Left renal cortex interstitium (tissue), 4 donors: ENCODE measurements around the gene CRTC2. TPM values are rescaled to one million over a fixed set of nuclear protein-coding genes. Genes with fewer than 3 reads are reported as not detected.
"Not testable (repeated sequence)": the region's sequence is repeated elsewhere in the genome, so short reads cannot be mapped to it uniquely, and the experiment has no call there.

Experiments used
- DNase-seq, 4 donors: peaks; one replicate each; pipeline ENCODE4 v3.0.0-alpha.2; 2013; ENCODE audit warnings: low read depth in 4 of 4, low spot score in 2 of 4, missing footprints in 1 of 4
- polyA plus RNA-seq, 4 donors: library from polyadenylated mRNA; unstranded; fragments of 120-200 nt; gene quantifications; one replicate each; pipeline ENCODE4 v1.2.1, GENCODE V29; 2013; ENCODE audit not compliant: insufficient read length in 4 of 4

Gene CRTC2
- polyA plus RNA-seq: 10 to 100 TPM; 29.1 to 68.2 (median 47.7) TPM

GRCh38 chr1:153958111-153958960 is at the start of gene CRTC2:
Gene CRTC2, minus strand, starts transcription at chr1:153958612. Its CDS starts 115 bp downstream, at chr1:153958497.
- DNase-seq: peak in 3 of 4 donors; percentile 91 to 98 (median 96)

- DNase-seq: no peak
Measured at GRCh38 chr1:154006136-154006535, 47.7 kb upstream of the CRTC2 start.

- no peak for DNase-seq
Measured at GRCh38 chr1:154000420-154000819, 42.0 kb upstream of the CRTC2 start.

GRCh38 chr1:153996882-153997281 is 38.5 kb upstream of the CRTC2 start:
- not testable (repeated sequence) for DNase-seq

- DNase-seq: no peak
Measured at GRCh38 chr1:153995640-153996039, 37.2 kb upstream of the CRTC2 start.

- DNase-seq: no peak
Measured at GRCh38 chr1:153995202-153995601, 36.8 kb upstream of the CRTC2 start.

GRCh38 chr1:153991806-153992205 is 33.4 kb upstream of the CRTC2 start:
- no peak for DNase-seq

GRCh38 chr1:153991151-153991630 is 32.8 kb upstream of the CRTC2 start:
- DNase-seq: no peak

GRCh38 chr1:153990468-153991150 is 32.2 kb upstream of the CRTC2 start, which contains the start of gene RPS27:
Gene RPS27, plus strand, starts transcription at chr1:153990762. Its CDS starts 35 bp downstream, at chr1:153990797.
- peak; percentile 93 to 98 (median 96) for DNase-seq

GRCh38 chr1:153987621-153988020 is 29.2 kb upstream of the CRTC2 start:
- DNase-seq: no peak

- DNase-seq: peak in 1 of 4 donors; percentile 74
Measured at GRCh38 chr1:153985941-153986761, 27.7 kb upstream of the CRTC2 start, which contains the start of gene RAB13. Gene RAB13, minus strand, starts transcription at chr1:153986339. Its CDS starts 103 bp downstream, at chr1:153986236.

- DNase-seq: no peak
Measured at GRCh38 chr1:153985341-153985912, 27.0 kb upstream of the CRTC2 start.

GRCh38 chr1:153984123-153984894 is 25.9 kb upstream of the CRTC2 start:
- no peak for DNase-seq

- not testable (repeated sequence) for DNase-seq
Measured at GRCh38 chr1:153981735-153982134, 23.3 kb upstream of the CRTC2 start.

- not testable (repeated sequence) for DNase-seq
Measured at GRCh38 chr1:153979091-153979490, 20.7 kb upstream of the CRTC2 start.

GRCh38 chr1:153978274-153978909 is 20.0 kb upstream of the CRTC2 start:
- no peak for DNase-seq

- peak in 1 of 4 donors; percentile 84 for DNase-seq
Measured at GRCh38 chr1:153977250-153978240, 19.1 kb upstream of the CRTC2 start, which contains the start of gene JTB. Gene JTB, minus strand, starts transcription at chr1:153977674. Its CDS starts 422 bp downstream, at chr1:153977252.
